Measurements from ENCODE around the gene CDH23. TPM values are rescaled to one million over a fixed set of nuclear protein-coding genes. Genes with fewer than 3 reads are reported as not detected.

CDH23 gene
- polyA plus RNA-seq, 2 of the 4 experiments (the other 2 are of a cell fraction) = 1.1 to 2.3 TPM

DNA sequence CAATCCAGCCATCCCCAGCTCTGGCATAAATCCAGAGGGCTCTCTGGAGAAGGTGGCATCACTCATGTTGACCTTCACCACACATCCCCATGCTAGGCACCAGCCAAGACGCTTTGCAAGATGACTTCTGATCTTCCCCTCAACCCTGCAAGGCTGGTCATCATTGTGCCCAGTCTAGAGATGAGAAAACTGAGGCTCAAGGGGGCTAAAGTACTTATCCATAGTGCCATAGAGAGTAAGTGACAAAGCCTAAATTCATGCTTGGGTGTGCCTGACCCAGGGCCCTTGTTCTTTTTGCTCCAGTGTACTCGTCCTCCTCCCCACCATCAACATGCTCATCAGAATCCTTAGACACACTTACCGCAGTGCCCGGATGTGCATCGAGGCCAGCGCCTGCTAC lies 324.6 kb downstream of the CDH23 start:
- 78% methylated on average over 6 of the region's 6 CpGs for WGBS (ENCODE audit: missing lambda C conversion rate)
- Histone ChIP-seq H3K4me2 (no peak overlapping the region), H3K27ac (no peak overlapping the region), H3K9me3 (no peaks in the 10 kb centered on the region), H3K4me3 (no peak overlapping the region), H3K4me1 (peaks cover 7% of the 10 kb centered on the region)
- DNase-seq (ENCODE audit: low read depth in 1 of 2, low spot score in 1 of 2) (no peak), FAIRE-seq (no peak), ATAC-seq (no peak)
- TF ChIP-seq, protein P1, sequence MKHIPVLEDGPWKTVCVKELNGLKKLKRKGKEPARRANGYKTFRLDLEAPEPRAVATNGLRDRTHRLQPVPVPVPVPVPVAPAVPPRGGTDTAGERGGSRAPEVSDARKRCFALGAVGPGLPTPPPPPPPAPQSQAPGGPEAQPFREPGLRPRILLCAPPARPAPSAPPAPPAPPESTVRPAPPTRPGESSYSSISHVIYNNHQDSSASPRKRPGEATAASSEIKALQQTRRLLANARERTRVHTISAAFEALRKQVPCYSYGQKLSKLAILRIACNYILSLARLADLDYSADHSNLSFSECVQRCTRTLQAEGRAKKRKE (CRISPR knock-in tag; IDR thresholded peaks at IDR 0.05; ENCODE audit: low read depth) = no peak
- TF ChIP-seq, protein P2, sequence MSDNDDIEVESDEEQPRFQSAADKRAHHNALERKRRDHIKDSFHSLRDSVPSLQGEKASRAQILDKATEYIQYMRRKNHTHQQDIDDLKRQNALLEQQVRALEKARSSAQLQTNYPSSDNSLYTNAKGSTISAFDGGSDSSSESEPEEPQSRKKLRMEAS (IDR thresholded peaks at IDR 0.05) = no peak
- TF ChIP-seq RFX5 (IDR thresholded peaks at IDR 0.05) (no peak), MAFK (IDR thresholded peaks at IDR 0.05; ENCODE audit: partially characterized antibody) (no peak), SMC3 (IDR thresholded peaks at IDR 0.05) (no peak), HOXA7 (CRISPR knock-in tag; IDR thresholded peaks at IDR 0.05) (no peak), HEYL (CRISPR knock-in tag; IDR thresholded peaks at IDR 0.05) (no peak), ESRRA (IDR thresholded peaks at IDR 0.05; ENCODE audit: borderline replicate concordance, low read length) (no peak), TFCP2L1 (CRISPR knock-in tag; IDR thresholded peaks at IDR 0.05) (no peak), FOXS1 (CRISPR knock-in tag; IDR thresholded peaks at IDR 0.05) (no peak), CHD2 (IDR thresholded peaks at IDR 0.05; ENCODE audit: low read length, partially characterized antibody) (no peak), NFE2L2 (conservative IDR thresholded peaks at IDR 0.05; ENCODE audit: low read length) (no peak), TP53 (CRISPR knock-in tag; IDR thresholded peaks at IDR 0.05) (no peak)
- TF ChIP-seq, protein P3, sequence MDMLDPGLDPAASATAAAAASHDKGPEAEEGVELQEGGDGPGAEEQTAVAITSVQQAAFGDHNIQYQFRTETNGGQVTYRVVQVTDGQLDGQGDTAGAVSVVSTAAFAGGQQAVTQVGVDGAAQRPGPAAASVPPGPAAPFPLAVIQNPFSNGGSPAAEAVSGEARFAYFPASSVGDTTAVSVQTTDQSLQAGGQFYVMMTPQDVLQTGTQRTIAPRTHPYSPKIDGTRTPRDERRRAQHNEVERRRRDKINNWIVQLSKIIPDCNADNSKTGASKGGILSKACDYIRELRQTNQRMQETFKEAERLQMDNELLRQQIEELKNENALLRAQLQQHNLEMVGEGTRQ (IDR thresholded peaks at IDR 0.05) = no peak
- TF ChIP-seq, protein P4, sequence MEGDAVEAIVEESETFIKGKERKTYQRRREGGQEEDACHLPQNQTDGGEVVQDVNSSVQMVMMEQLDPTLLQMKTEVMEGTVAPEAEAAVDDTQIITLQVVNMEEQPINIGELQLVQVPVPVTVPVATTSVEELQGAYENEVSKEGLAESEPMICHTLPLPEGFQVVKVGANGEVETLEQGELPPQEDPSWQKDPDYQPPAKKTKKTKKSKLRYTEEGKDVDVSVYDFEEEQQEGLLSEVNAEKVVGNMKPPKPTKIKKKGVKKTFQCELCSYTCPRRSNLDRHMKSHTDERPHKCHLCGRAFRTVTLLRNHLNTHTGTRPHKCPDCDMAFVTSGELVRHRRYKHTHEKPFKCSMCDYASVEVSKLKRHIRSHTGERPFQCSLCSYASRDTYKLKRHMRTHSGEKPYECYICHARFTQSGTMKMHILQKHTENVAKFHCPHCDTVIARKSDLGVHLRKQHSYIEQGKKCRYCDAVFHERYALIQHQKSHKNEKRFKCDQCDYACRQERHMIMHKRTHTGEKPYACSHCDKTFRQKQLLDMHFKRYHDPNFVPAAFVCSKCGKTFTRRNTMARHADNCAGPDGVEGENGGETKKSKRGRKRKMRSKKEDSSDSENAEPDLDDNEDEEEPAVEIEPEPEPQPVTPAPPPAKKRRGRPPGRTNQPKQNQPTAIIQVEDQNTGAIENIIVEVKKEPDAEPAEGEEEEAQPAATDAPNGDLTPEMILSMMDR (IDR thresholded peaks at IDR 0.05) = no peak
- TF ChIP-seq, protein P5, sequence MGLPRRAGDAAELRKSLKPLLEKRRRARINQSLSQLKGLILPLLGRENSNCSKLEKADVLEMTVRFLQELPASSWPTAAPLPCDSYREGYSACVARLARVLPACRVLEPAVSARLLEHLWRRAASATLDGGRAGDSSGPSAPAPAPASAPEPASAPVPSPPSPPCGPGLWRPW (IDR thresholded peaks at IDR 0.05) = no peak
- TF ChIP-seq, protein P6, sequence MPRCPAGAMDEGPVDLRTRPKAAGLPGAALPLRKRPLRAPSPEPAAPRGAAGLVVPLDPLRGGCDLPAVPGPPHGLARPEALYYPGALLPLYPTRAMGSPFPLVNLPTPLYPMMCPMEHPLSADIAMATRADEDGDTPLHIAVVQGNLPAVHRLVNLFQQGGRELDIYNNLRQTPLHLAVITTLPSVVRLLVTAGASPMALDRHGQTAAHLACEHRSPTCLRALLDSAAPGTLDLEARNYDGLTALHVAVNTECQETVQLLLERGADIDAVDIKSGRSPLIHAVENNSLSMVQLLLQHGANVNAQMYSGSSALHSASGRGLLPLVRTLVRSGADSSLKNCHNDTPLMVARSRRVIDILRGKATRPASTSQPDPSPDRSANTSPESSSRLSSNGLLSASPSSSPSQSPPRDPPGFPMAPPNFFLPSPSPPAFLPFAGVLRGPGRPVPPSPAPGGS (IDR thresholded peaks at IDR 0.05) = no peak
- ChIA-PET CTCF (interaction anchor here (1.1 to 3.1 kb wide), 5 partner anchors 8 to 407 kb away, joined by 3 to 23 read pairs (median 4); no protein-coding TSS in a partner anchor), POLR2A (no interaction called here)

DNA sequence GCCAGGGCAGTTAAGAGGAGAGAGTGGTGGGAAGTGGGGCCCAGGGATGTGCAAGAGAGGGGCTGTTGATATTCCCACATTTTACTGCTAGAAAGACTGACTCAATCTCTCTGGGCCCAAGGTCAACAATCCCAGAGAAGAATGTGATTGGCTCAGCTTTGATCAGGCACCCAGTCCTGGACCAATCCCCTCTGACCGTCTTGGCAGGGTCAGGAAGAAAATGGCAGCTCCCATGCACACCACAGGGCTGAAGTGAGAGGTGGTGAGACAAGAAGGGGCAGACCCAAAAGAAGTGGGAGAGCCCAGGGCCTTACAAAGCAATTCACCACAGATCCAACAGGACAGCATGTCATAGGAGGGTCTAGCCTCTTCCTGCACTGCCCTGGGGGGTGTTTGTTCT lies 326.1 kb downstream of the CDH23 start:
- DNase-seq (ENCODE audit: low read depth in 1 of 2, low spot score in 1 of 2) (no peak), FAIRE-seq (no peak), ATAC-seq (no peak)
- 60% methylated on average over 1 of the region's 1 CpG for WGBS (ENCODE audit: missing lambda C conversion rate)
- H3K4me2 ChIP-seq = no peak overlapping the region
- TF ChIP-seq HOXB5 (CRISPR knock-in tag; IDR thresholded peaks at IDR 0.05) = no peak
- TF ChIP-seq, protein P4 (IDR thresholded peaks at IDR 0.05) = no peak
- TF ChIP-seq CEBPB (IDR thresholded peaks at IDR 0.05) = no peak
- no peak for TF ChIP-seq SREBF2 (IDR thresholded peaks at IDR 0.05)
- no peak for TF ChIP-seq ZNF302 (CRISPR knock-in tag; IDR thresholded peaks at IDR 0.05)
- TF ChIP-seq EHF (CRISPR knock-in tag; IDR thresholded peaks at IDR 0.05) = no peak
- peaks cover 15% of the 10 kb centered on the region for H3K4me1 ChIP-seq
- CTCF ChIA-PET = interaction anchor here (1.1 to 4.1 kb wide), 4 partner anchors 16 to 345 kb away, joined by 3 to 24 read pairs (median 4); no protein-coding TSS in a partner anchor
- H3K27ac ChIP-seq = peak overlapping the region in 1 of 2 experiments; percentile 27; a peak in 1 of 6 replicates
- POLR2A ChIA-PET = no interaction called here
- H3K9me3 ChIP-seq = no peaks in the 10 kb centered on the region
- H3K4me3 ChIP-seq = no peak overlapping the region

Measured in A549 (cell line).